ENCODE results near the gene USP48.

DNA sequence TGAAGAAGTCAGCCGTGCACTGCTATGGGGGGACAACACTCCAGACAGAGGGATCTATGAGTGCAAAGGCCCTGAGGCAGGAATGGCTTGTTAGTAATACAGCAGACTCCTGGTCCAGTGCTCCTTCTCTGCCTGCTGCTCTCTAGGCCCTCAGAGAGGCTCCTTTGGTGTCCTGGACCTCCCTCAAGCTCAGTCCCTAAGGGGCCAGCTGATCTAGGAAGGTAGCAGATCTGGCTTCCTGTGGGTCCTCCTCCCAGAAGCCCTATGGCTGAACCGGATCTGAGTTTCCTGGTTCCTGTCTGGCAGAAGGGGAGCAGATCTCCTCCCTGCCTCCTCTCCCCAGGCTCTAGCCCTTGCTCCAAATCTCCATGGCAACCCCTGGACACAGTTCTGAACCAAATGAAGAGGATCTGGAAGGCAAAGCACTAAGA, 28.9 kb upstream of the USP48 start, which contains the start of gene LDLRAD2:
- TF ChIP-seq, protein P1, sequence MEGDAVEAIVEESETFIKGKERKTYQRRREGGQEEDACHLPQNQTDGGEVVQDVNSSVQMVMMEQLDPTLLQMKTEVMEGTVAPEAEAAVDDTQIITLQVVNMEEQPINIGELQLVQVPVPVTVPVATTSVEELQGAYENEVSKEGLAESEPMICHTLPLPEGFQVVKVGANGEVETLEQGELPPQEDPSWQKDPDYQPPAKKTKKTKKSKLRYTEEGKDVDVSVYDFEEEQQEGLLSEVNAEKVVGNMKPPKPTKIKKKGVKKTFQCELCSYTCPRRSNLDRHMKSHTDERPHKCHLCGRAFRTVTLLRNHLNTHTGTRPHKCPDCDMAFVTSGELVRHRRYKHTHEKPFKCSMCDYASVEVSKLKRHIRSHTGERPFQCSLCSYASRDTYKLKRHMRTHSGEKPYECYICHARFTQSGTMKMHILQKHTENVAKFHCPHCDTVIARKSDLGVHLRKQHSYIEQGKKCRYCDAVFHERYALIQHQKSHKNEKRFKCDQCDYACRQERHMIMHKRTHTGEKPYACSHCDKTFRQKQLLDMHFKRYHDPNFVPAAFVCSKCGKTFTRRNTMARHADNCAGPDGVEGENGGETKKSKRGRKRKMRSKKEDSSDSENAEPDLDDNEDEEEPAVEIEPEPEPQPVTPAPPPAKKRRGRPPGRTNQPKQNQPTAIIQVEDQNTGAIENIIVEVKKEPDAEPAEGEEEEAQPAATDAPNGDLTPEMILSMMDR (conservative IDR thresholded peaks at IDR 0.05 in 1 of 2, IDR thresholded peaks at IDR 0.05 in 1 of 2; ENCODE audit: low read depth in 1 of 2, low read length in 2 of 2): no peak
- TF ChIP-seq EZH2 (IDR thresholded peaks at IDR 0.05; ENCODE audit: low read length, missing control alignments): no peak
